ENCODE measurements around the gene ITPKC. TPM values are rescaled to one million over a fixed set of nuclear protein-coding genes. Genes with fewer than 3 reads are reported as not detected.

The ITPKC gene
- polyA plus RNA-seq, 1 donor from 2014 or later = 16.8 TPM

DNA sequence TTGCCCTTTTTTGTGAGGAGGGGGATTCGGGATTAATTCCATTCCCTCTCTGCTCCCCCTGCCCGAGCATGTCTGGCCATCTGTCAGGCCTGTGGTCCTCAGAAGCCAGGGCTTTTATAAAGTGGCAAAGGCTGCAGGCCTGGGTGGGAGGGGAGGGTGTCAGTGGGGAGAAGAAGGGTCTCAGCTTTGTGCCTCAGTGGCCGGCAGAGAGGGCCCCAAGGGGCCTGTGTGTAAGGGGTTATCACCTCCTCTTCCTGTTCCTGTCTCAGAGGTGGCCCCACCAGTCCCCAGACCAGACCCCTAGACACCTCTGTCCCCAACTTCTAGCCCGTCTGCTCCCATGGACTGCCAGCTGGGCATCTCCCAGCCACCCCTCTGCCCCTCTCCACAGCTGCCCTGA is 23.0 kb upstream of the ITPKC start:
- Histone ChIP-seq H3K4me2 (ENCODE audit: low read length) (no peak overlapping the region), H2AFZ (ENCODE audit: low read depth, low read length) (no peak overlapping the region), H3K4me3 (ENCODE audit: low read length) (no peak overlapping the region), H3K9me3 (ENCODE audit: low read length) (no peaks in the 10 kb centered on the region), H3K9ac (ENCODE audit: low read length) (no peak overlapping the region), H3K27ac (ENCODE audit: low read length) (no peak overlapping the region), H3K9me2 (ENCODE audit: insufficient read depth, low read length) (no peaks in the 10 kb centered on the region), H3K79me2 (replicated peaks; ENCODE audit: insufficient read depth, low read length) (peaks cover 8% of the 10 kb centered on the region), H4K20me1 (ENCODE audit: insufficient read depth) (no peaks in the 10 kb centered on the region), H3K27me3 (ENCODE audit: insufficient read depth, low read depth, low read length) (no peaks in the 10 kb centered on the region), H3F3A (ENCODE audit: insufficient read depth, low read length, poor library complexity, severe bottlenecking) (no peaks in the 10 kb centered on the region), H3K36me3 (ENCODE audit: insufficient read depth, low read length) (no peaks in the 10 kb centered on the region)
- TF ChIP-seq RAD21 (conservative IDR thresholded peaks at IDR 0.05) (no peak), TAF1 (IDR thresholded peaks at IDR 0.05; ENCODE audit: low read depth) (no peak), SMC3 (conservative IDR thresholded peaks at IDR 0.05; ENCODE audit: poor library complexity) (no peak), MXI1 (conservative IDR thresholded peaks at IDR 0.05; ENCODE audit: poor library complexity, severe bottlenecking) (no peak), EZH2 (IDR thresholded peaks at IDR 0.05; ENCODE audit: borderline replicate concordance, insufficient read depth, low read length, poor library complexity, severe bottlenecking) (no peak), EP300 (conservative IDR thresholded peaks at IDR 0.05; ENCODE audit: poor library complexity, severe bottlenecking) (no peak), POLR2AphosphoS5 (IDR thresholded peaks at IDR 0.05) (no peak)
- TF ChIP-seq, protein P1, sequence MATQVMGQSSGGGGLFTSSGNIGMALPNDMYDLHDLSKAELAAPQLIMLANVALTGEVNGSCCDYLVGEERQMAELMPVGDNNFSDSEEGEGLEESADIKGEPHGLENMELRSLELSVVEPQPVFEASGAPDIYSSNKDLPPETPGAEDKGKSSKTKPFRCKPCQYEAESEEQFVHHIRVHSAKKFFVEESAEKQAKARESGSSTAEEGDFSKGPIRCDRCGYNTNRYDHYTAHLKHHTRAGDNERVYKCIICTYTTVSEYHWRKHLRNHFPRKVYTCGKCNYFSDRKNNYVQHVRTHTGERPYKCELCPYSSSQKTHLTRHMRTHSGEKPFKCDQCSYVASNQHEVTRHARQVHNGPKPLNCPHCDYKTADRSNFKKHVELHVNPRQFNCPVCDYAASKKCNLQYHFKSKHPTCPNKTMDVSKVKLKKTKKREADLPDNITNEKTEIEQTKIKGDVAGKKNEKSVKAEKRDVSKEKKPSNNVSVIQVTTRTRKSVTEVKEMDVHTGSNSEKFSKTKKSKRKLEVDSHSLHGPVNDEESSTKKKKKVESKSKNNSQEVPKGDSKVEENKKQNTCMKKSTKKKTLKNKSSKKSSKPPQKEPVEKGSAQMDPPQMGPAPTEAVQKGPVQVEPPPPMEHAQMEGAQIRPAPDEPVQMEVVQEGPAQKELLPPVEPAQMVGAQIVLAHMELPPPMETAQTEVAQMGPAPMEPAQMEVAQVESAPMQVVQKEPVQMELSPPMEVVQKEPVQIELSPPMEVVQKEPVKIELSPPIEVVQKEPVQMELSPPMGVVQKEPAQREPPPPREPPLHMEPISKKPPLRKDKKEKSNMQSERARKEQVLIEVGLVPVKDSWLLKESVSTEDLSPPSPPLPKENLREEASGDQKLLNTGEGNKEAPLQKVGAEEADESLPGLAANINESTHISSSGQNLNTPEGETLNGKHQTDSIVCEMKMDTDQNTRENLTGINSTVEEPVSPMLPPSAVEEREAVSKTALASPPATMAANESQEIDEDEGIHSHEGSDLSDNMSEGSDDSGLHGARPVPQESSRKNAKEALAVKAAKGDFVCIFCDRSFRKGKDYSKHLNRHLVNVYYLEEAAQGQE (IDR thresholded peaks at IDR 0.05; ENCODE audit: borderline replicate concordance) = no peak
- TF ChIP-seq, protein P2, sequence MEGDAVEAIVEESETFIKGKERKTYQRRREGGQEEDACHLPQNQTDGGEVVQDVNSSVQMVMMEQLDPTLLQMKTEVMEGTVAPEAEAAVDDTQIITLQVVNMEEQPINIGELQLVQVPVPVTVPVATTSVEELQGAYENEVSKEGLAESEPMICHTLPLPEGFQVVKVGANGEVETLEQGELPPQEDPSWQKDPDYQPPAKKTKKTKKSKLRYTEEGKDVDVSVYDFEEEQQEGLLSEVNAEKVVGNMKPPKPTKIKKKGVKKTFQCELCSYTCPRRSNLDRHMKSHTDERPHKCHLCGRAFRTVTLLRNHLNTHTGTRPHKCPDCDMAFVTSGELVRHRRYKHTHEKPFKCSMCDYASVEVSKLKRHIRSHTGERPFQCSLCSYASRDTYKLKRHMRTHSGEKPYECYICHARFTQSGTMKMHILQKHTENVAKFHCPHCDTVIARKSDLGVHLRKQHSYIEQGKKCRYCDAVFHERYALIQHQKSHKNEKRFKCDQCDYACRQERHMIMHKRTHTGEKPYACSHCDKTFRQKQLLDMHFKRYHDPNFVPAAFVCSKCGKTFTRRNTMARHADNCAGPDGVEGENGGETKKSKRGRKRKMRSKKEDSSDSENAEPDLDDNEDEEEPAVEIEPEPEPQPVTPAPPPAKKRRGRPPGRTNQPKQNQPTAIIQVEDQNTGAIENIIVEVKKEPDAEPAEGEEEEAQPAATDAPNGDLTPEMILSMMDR (IDR thresholded peaks at IDR 0.05; ENCODE audit: poor library complexity, severe bottlenecking) = no peak

DNA sequence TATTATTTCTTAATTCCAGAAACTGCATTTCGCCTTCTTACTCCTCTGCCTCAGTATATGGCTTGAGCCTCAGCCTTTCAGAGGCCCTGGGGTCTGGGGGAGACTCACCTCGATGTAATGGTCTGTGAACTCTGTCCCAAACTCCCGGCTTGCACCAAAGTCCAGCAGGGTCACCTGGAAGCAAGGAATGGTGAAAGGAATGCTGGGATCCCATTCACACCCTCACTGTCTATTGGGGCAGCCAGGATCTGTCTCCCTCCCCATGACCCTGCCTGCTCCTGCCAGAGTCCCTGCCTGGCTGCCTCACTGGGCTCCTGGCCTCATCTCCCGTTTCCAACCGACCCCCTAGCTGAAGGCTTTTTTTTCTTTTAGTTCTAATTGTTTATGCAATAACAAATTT is 21.0 kb upstream of the ITPKC start:
- H3K27ac ChIP-seq (ENCODE audit: low read length) = no peak overlapping the region
- no peaks in the 10 kb centered on the region for H3K36me3 ChIP-seq (ENCODE audit: insufficient read depth, low read length)
- H3K9ac ChIP-seq (ENCODE audit: low read length) = no peak overlapping the region
- H3K27me3 ChIP-seq (ENCODE audit: insufficient read depth, low read depth, low read length) = no peaks in the 10 kb centered on the region
- H3F3A ChIP-seq (ENCODE audit: insufficient read depth, low read length, poor library complexity, severe bottlenecking) = no peaks in the 10 kb centered on the region
- no peaks in the 10 kb centered on the region for H3K9me2 ChIP-seq (ENCODE audit: insufficient read depth, low read length)
- no peaks in the 10 kb centered on the region for H3K9me3 ChIP-seq (ENCODE audit: low read length)
- H3K79me2 ChIP-seq (replicated peaks; ENCODE audit: insufficient read depth, low read length) = no peaks in the 10 kb centered on the region
- no peak overlapping the region for H2AFZ ChIP-seq (ENCODE audit: low read depth, low read length)
- H3K4me3 ChIP-seq (ENCODE audit: low read length) = no peak overlapping the region
- no peak overlapping the region for H3K4me2 ChIP-seq (ENCODE audit: low read length)
- TF ChIP-seq MXI1 (conservative IDR thresholded peaks at IDR 0.05; ENCODE audit: poor library complexity, severe bottlenecking) (no peak), EP300 (conservative IDR thresholded peaks at IDR 0.05; ENCODE audit: poor library complexity, severe bottlenecking) (no peak)
- no peaks in the 10 kb centered on the region for H4K20me1 ChIP-seq (ENCODE audit: insufficient read depth)

DNA sequence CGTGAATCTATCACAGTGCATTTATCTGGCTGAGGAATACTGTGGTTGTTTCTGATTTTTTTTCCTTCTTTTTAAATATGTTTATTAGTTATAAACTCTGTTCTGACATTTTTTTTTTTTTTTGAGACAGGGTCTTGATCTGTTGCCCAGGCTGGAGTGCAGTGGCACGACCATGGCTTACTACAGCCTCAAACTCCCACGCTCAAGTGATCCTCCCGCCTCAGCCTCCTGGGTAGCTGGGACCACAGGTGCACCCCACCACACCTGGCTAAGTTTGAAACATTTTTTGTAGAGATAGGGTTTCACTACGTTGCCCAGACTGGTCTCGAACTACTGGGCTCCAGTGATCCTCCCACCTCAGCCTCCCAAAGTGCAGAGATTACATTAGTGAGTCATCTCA is 19.9 kb upstream of the ITPKC start:
- Histone ChIP-seq H3K79me2 (replicated peaks; ENCODE audit: insufficient read depth, low read length) (no peaks in the 10 kb centered on the region), H3K9ac (ENCODE audit: low read length) (no peak overlapping the region), H3F3A (ENCODE audit: insufficient read depth, low read length, poor library complexity, severe bottlenecking) (no peaks in the 10 kb centered on the region), H3K36me3 (ENCODE audit: insufficient read depth, low read length) (no peaks in the 10 kb centered on the region), H4K20me1 (ENCODE audit: insufficient read depth) (no peaks in the 10 kb centered on the region), H3K4me3 (ENCODE audit: low read length) (no peak overlapping the region), H3K4me2 (ENCODE audit: low read length) (no peak overlapping the region), H3K9me3 (ENCODE audit: low read length) (no peaks in the 10 kb centered on the region), H3K27me3 (ENCODE audit: insufficient read depth, low read depth, low read length) (no peaks in the 10 kb centered on the region), H3K9me2 (ENCODE audit: insufficient read depth, low read length) (no peaks in the 10 kb centered on the region), H3K27ac (ENCODE audit: low read length) (no peak overlapping the region), H2AFZ (ENCODE audit: low read depth, low read length) (no peak overlapping the region)
- TF ChIP-seq POLR2AphosphoS5 (IDR thresholded peaks at IDR 0.05) (no peak), EP300 (conservative IDR thresholded peaks at IDR 0.05; ENCODE audit: poor library complexity, severe bottlenecking) (no peak), TAF1 (IDR thresholded peaks at IDR 0.05; ENCODE audit: low read depth) (no peak), SMC3 (conservative IDR thresholded peaks at IDR 0.05; ENCODE audit: poor library complexity) (no peak), EZH2 (IDR thresholded peaks at IDR 0.05; ENCODE audit: borderline replicate concordance, insufficient read depth, low read length, poor library complexity, severe bottlenecking) (no peak), MXI1 (conservative IDR thresholded peaks at IDR 0.05; ENCODE audit: poor library complexity, severe bottlenecking) (no peak), RAD21 (conservative IDR thresholded peaks at IDR 0.05) (no peak)
- TF ChIP-seq, protein P2 (IDR thresholded peaks at IDR 0.05; ENCODE audit: poor library complexity, severe bottlenecking) = no peak
- TF ChIP-seq, protein P1 (IDR thresholded peaks at IDR 0.05; ENCODE audit: borderline replicate concordance) = no peak

Measured in neural cell (in vitro differentiated cells).